Stimulated activated naive CD8-positive, alpha-beta T cell treated with anti-CD3 and anti-CD28 coated beads, Interleukin-15, Interleukin-2, amounts not matched to agents 100 ng/mL and 50 ng/mL, for 24 hours (primary cell): ENCODE data around the gene PCDHGA6.

Source experiments
- H3K27ac Mint-ChIP-seq: one replicate; pipeline ENCODE4 v1.8.0; 2021; ENCODE audit warnings: mild to moderate bottlenecking, mixed read lengths
- H3K27me3 Mint-ChIP-seq: one replicate; pipeline ENCODE4 v1.8.0; 2021; ENCODE audit warnings: mixed read lengths
- H3K36me3 Mint-ChIP-seq: one replicate; pipeline ENCODE4 v1.8.0; 2021; ENCODE audit warnings: low read depth, mixed read lengths
- H3K4me1 Mint-ChIP-seq: one replicate; pipeline ENCODE4 v1.8.0; 2021; ENCODE audit warnings: low read depth, mixed read lengths
- H3K4me3 Mint-ChIP-seq: one replicate; pipeline ENCODE4 v1.8.0; 2021; ENCODE audit warnings: mild to moderate bottlenecking, mixed read lengths
- H3K9me3 Mint-ChIP-seq: one replicate; pipeline ENCODE4 v1.8.0; 2021; ENCODE audit warnings: mixed read lengths

PCDHGA6 gene

GRCh38 chr5:141349917-141350619, 23.6 kb upstream of the PCDHGA6 start, which contains the start of gene PCDHGB1:
Gene PCDHGB1 (plus strand): TSS chr5:141350099. CDS start chr5:141350261, 162 bp downstream.
- peaks cover 29% of the 10 kb centered on the region for H3K9me3 Mint-ChIP-seq
- no peak within 1 kb of the TSS for H3K4me3 Mint-ChIP-seq
- peaks cover 23% of the 10 kb centered on the region for H3K36me3 Mint-ChIP-seq
- no peaks in the 10 kb centered on the region for H3K4me1 Mint-ChIP-seq
- no peak within 1 kb of the TSS for H3K27ac Mint-ChIP-seq
- peaks cover 77% of the 10 kb centered on the region for H3K27me3 Mint-ChIP-seq

- no peak overlapping the region for H3K4me3 Mint-ChIP-seq
- H3K27ac Mint-ChIP-seq, result no peak overlapping the region
- no peaks in the 10 kb centered on the region for H3K4me1 Mint-ChIP-seq
- peaks cover 30% of the 10 kb centered on the region for H3K9me3 Mint-ChIP-seq
- peaks cover 20% of the 10 kb centered on the region for H3K36me3 Mint-ChIP-seq
- peaks cover 80% of the 10 kb centered on the region for H3K27me3 Mint-ChIP-seq
These were observed 22.1 kb upstream of the PCDHGA6 start for GRCh38 chr5:141351591-141351990.

- Mint-ChIP-seq H3K4me1 (no peaks in the 10 kb centered on the region), H3K9me3 (peaks cover 26% of the 10 kb centered on the region), H3K36me3 (peaks cover 25% of the 10 kb centered on the region), H3K27me3 (peaks cover 77% of the 10 kb centered on the region), H3K27ac (no peak within 1 kb of the TSS), H3K4me3 (no peak within 1 kb of the TSS)
These were observed 18.7 kb upstream of the PCDHGA6 start, which contains the start of gene PCDHGA4 for GRCh38 chr5:141354900-141355469. Gene PCDHGA4 (plus strand): TSS chr5:141355021. CDS start chr5:141355108, 87 bp downstream.

- Mint-ChIP-seq H3K27me3 (peaks cover 77% of the 10 kb centered on the region), H3K36me3 (peaks cover 24% of the 10 kb centered on the region), H3K4me3 (no peak overlapping the region), H3K9me3 (peaks cover 28% of the 10 kb centered on the region), H3K27ac (no peak overlapping the region), H3K4me1 (no peaks in the 10 kb centered on the region)
These were observed 18.1 kb upstream of the PCDHGA6 start for GRCh38 chr5:141355641-141356040.

- Mint-ChIP-seq H3K4me1 (no peaks in the 10 kb centered on the region), H3K9me3 (peaks cover 30% of the 10 kb centered on the region), H3K27ac (no peak overlapping the region), H3K36me3 (peaks cover 29% of the 10 kb centered on the region), H3K4me3 (no peak overlapping the region), H3K27me3 (peaks cover 77% of the 10 kb centered on the region)
These were observed 17.6 kb upstream of the PCDHGA6 start for GRCh38 chr5:141356133-141356532.

- Mint-ChIP-seq H3K4me1 (no peaks in the 10 kb centered on the region), H3K9me3 (peaks cover 33% of the 10 kb centered on the region), H3K27ac (no peak overlapping the region), H3K36me3 (peaks cover 33% of the 10 kb centered on the region), H3K27me3 (peaks cover 79% of the 10 kb centered on the region), H3K4me3 (no peak overlapping the region)
These were observed 16.7 kb upstream of the PCDHGA6 start for GRCh38 chr5:141356950-141357349.

- H3K36me3 Mint-ChIP-seq, result peaks cover 35% of the 10 kb centered on the region
- no peaks in the 10 kb centered on the region for H3K4me1 Mint-ChIP-seq
- peaks cover 44% of the 10 kb centered on the region for H3K9me3 Mint-ChIP-seq
- peak within 1 kb of the TSS; percentile 77 for H3K4me3 Mint-ChIP-seq
- peak within 1 kb of the TSS; percentile 61 for H3K27ac Mint-ChIP-seq
- H3K27me3 Mint-ChIP-seq, result peaks cover 83% of the 10 kb centered on the region
These were observed 13.8 kb upstream of the PCDHGA6 start, which contains the start of gene PCDHGB2 for GRCh38 chr5:141359790-141360426. Gene PCDHGB2 (plus strand): TSS chr5:141359994. CDS start chr5:141360136, 142 bp downstream.

- H3K9me3 Mint-ChIP-seq, result peaks cover 51% of the 10 kb centered on the region
- H3K4me1 Mint-ChIP-seq, result no peaks in the 10 kb centered on the region
- H3K4me3 Mint-ChIP-seq, result no peak overlapping the region
- peaks cover 41% of the 10 kb centered on the region for H3K36me3 Mint-ChIP-seq
- peak overlapping the region; percentile 61 for H3K27ac Mint-ChIP-seq
- H3K27me3 Mint-ChIP-seq, result peaks cover 86% of the 10 kb centered on the region
These were observed 13.0 kb upstream of the PCDHGA6 start for GRCh38 chr5:141360685-141361084.

GRCh38 chr5:141362719-141363118, 11.0 kb upstream of the PCDHGA6 start:
- no peak overlapping the region for H3K27ac Mint-ChIP-seq

GRCh38 chr5:141363952-141364660, 9.6 kb upstream of the PCDHGA6 start, which contains the start of gene PCDHGA5:
Gene PCDHGA5 (plus strand): TSS chr5:141364162. CDS start chr5:141364331, 169 bp downstream.
- Mint-ChIP-seq H3K4me3 (no peak within 1 kb of the TSS), H3K36me3 (peaks cover 37% of the 10 kb centered on the region), H3K27ac (no peak within 1 kb of the TSS), H3K9me3 (peaks cover 41% of the 10 kb centered on the region), H3K27me3 (peaks cover 88% of the 10 kb centered on the region), H3K4me1 (no peaks in the 10 kb centered on the region)

More at GRCh38 chr5:141362719-141363118, 11.0 kb upstream of the PCDHGA6 start:
- Mint-ChIP-seq H3K36me3 (peaks cover 37% of the 10 kb centered on the region), H3K4me3 (no peak overlapping the region), H3K27me3 (peaks cover 86% of the 10 kb centered on the region), H3K4me1 (no peaks in the 10 kb centered on the region), H3K9me3 (peaks cover 46% of the 10 kb centered on the region)

GRCh38 chr5:141366016-141366896, 7.4 kb upstream of the PCDHGA6 start:
- Mint-ChIP-seq H3K36me3 (peaks cover 27% of the 10 kb centered on the region), H3K4me1 (no peaks in the 10 kb centered on the region), H3K4me3 (no peak overlapping the region), H3K27ac (no peak overlapping the region), H3K27me3 (peaks cover 88% of the 10 kb centered on the region), H3K9me3 (peaks cover 40% of the 10 kb centered on the region)

GRCh38 chr5:141369994-141370848, 3.5 kb upstream of the PCDHGA6 start, which contains the start of gene PCDHGB3:
Gene PCDHGB3 (plus strand): TSS chr5:141370242. CDS start chr5:141370395, 153 bp downstream.
- Mint-ChIP-seq H3K9me3 (peaks cover 39% of the 10 kb centered on the region), H3K4me3 (peak within 1 kb of the TSS; percentile 64), H3K4me1 (no peaks in the 10 kb centered on the region), H3K36me3 (peaks cover 35% of the 10 kb centered on the region), H3K27me3 (peaks cover 87% of the 10 kb centered on the region), H3K27ac (no peak within 1 kb of the TSS)
